PFSK-1 (cell line): ENCODE data around the gene SETD1A.

Source experiments
- POLR2AphosphoS5 ChIP-seq: IDR thresholded peaks from 2 replicates; pipeline ENCODE4 v1.6.1; 2012; ENCODE audit warnings: low read depth, mild to moderate bottlenecking, control low read depth, low read length, moderate library complexity
- TF ChIP-seq, protein P1 (sequence below), 2 experiments: IDR thresholded peaks; 2 replicates each; pipeline versions ENCODE4 v1.6.1 to v1.8.0; 2011 to 2012; ENCODE audit warnings: low read depth in 2 of 2, low read length in 2 of 2, control low read depth in 1 of 2, inconsistent platforms in 1 of 2, mild to moderate bottlenecking in 1 of 2, moderate library complexity in 1 of 2; ENCODE audit not compliant: insufficient read depth in 1 of 2

DNA sequence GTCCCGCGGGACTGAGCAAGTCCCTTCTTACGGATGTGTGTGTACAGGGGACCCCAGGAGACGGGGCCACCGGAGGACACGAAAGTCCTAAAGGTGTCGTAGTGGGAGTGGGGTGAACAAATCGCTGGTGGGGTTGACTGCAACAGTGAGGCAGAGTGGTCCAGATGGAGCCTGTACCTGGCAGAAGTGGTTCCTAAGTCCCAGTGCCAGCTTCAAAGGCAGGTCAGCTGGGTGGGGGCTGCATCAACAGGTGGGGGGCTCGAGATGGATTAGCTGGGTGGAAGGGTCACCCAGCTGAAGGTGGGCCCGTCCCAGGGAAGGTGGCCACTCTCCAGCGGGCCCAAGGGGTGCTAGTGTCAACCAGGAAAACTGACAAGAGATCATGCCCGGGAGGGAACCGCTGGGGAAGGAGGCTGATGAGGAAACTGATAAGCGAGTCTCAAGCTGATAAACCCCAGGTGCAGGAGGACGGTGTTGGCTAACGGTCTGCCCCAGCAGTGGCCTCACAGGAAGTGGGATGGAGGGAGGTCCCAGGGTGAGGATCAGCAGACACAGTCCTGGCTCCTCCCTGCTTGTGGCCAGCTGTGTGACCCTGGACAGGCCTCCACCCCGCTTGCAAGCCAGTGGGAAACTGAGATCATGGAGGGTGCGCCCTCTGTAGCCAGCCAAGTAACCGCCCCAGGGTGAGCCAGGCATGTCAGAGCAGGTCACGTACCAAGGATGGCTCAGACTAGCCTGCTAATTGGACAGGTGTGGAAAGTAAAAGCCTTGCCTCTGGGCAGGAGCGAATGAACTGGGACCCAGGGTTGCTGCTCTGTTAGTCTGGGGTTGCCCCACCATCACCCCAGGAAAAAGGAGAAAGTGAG lies 7.7 kb upstream of the SETD1A start:
- TF ChIP-seq POLR2AphosphoS5 = peak; percentile 59
- TF ChIP-seq, protein P1, sequence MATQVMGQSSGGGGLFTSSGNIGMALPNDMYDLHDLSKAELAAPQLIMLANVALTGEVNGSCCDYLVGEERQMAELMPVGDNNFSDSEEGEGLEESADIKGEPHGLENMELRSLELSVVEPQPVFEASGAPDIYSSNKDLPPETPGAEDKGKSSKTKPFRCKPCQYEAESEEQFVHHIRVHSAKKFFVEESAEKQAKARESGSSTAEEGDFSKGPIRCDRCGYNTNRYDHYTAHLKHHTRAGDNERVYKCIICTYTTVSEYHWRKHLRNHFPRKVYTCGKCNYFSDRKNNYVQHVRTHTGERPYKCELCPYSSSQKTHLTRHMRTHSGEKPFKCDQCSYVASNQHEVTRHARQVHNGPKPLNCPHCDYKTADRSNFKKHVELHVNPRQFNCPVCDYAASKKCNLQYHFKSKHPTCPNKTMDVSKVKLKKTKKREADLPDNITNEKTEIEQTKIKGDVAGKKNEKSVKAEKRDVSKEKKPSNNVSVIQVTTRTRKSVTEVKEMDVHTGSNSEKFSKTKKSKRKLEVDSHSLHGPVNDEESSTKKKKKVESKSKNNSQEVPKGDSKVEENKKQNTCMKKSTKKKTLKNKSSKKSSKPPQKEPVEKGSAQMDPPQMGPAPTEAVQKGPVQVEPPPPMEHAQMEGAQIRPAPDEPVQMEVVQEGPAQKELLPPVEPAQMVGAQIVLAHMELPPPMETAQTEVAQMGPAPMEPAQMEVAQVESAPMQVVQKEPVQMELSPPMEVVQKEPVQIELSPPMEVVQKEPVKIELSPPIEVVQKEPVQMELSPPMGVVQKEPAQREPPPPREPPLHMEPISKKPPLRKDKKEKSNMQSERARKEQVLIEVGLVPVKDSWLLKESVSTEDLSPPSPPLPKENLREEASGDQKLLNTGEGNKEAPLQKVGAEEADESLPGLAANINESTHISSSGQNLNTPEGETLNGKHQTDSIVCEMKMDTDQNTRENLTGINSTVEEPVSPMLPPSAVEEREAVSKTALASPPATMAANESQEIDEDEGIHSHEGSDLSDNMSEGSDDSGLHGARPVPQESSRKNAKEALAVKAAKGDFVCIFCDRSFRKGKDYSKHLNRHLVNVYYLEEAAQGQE (IDR thresholded peaks at IDR 0.05; ENCODE audit: insufficient read depth in 1 of 2, low read depth in 2 of 2, low read length in 2 of 2) = no peak
